Mononuclear cell (primary cell): ENCODE measurements around the gene JADE1. TPM values are rescaled to one million over a fixed set of nuclear protein-coding genes. Genes with fewer than 3 reads are reported as not detected.

Source experiments
- H3K27me3 ChIP-seq: 2 replicates; pipeline ENCODE4 v1.6.0; 2011; ENCODE audit warnings: low read length, control low read depth; ENCODE audit not compliant: insufficient read depth
- H3K4me1 ChIP-seq: 2 replicates; pipeline ENCODE4 v1.5.1; 2011; ENCODE audit warnings: mild to moderate bottlenecking, low read length, control low read depth; ENCODE audit not compliant: insufficient read depth
- H3K4me3 ChIP-seq: 2 replicates; pipeline ENCODE4 v1.5.1; 2011; ENCODE audit warnings: mild to moderate bottlenecking, low read length, moderate library complexity
- H3K9me3 ChIP-seq: 2 replicates; pipeline ENCODE4 v1.5.1; 2011; ENCODE audit warnings: low read depth, mild to moderate bottlenecking, control low read depth, low read length
- total RNA-seq: library from RNA; depleted of rRNA; stranded (reverse); fragments of >200 nt; gene quantifications from one replicate; pipeline ENCODE4 v1.2.3, GENCODE V29; 2012

The JADE1 gene
- total RNA-seq, 1 donor: 38.7 TPM

GRCh38 chr4:128917781-128918180, 108.3 kb downstream of the JADE1 start:
- H3K4me1 ChIP-seq: peaks cover 47% of the 10 kb centered on the region
- no peak overlapping the region for H3K4me3 ChIP-seq
- no peaks in the 10 kb centered on the region for H3K27me3 ChIP-seq
- no peaks in the 10 kb centered on the region for H3K9me3 ChIP-seq

- H3K9me3 ChIP-seq: no peaks in the 10 kb centered on the region
- H3K4me1 ChIP-seq: peaks cover 16% of the 10 kb centered on the region
- no peaks in the 10 kb centered on the region for H3K27me3 ChIP-seq
- H3K4me3 ChIP-seq: no peak overlapping the region
Observed at GRCh38 chr4:128921954-128922353, 112.5 kb downstream of the JADE1 start.
